Measurements from ENCODE around the gene TUBD1.
A peak's percentile ranks its signal among the peaks of the same experiment; 100 is the strongest.
"Not testable (repeated sequence)": the region's sequence is repeated elsewhere in the genome, so short reads cannot be mapped to it uniquely, and the experiment has no call there.

The TUBD1 gene

DNA sequence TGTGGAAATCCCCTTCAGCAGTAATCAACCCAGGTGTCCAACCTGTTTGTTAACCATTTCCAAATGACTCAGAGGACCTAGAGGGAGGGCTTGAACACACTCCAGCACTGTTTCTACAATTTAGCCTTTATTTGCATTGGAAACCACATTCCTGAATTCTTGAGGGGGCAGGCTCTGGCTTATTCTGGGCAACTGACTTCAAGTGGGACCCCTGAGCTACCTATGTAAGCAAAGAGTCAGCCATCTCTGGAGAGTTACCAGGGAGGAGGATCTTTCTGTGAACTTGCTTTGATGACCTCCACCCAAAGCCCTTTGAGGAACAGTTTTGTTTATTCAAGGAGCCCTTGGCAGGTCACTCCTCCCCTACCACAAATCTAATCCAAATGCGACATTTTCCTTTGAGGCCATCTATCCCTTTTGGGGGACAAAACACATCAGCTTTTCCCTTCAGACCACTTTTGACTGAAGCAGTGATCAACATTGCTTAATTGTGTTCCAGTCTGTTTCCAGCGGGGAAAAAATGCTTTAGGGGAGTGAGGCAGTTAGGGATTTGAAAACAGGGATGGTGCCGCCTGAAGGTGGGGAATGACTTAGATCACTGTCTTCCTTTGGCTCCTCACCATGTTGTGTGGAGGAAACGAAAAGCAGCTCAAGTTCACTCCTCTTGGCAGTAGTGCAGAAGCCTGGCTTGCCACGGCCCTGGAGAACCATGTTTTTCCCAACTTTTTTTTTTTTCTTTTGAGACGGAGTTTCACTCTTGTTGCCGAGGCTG lies 46.2 kb downstream of the TUBD1 start:
- H3K4me1 ChIP-seq (ENCODE audit: control insufficient read depth in 5 of 5, insufficient read depth in 5 of 5, low read length in 5 of 5): peaks cover 11 to 52% (median 50%) of the 10 kb centered on the region in 5 donors
- H3K4me3 ChIP-seq (ENCODE audit: low read depth in 1 of 5, low read length in 5 of 5): peak overlapping the region in 3 of 5 donors; percentile 1 to 36 (median 6)
- no peaks in the 10 kb centered on the region for H3K9me3 ChIP-seq (ENCODE audit: control insufficient read depth in 5 of 5, low read length in 5 of 5)
- H3K27me3 ChIP-seq (ENCODE audit: control insufficient read depth in 5 of 5, insufficient read depth in 4 of 5, low read length in 5 of 5): no peaks in the 10 kb centered on the region
- peak overlapping the region in 4 of 5 donors; percentile 3 to 68 (median 34) for H3K9ac ChIP-seq (ENCODE audit: low read length in 5 of 5)
- H3K36me3 ChIP-seq (ENCODE audit: control insufficient read depth in 5 of 5, insufficient read depth in 5 of 5, low read length in 5 of 5): no peaks in the 10 kb centered on the region
- H3K27ac ChIP-seq (ENCODE audit: low read depth, low read length): peak overlapping the region; percentile 95

GRCh38 chr17:59845595-59846393 lies 46.9 kb downstream of the TUBD1 start:
- Histone ChIP-seq H3K9me3 (ENCODE audit: control insufficient read depth in 5 of 5, low read length in 5 of 5) (no peaks in the 10 kb centered on the region), H3K27me3 (ENCODE audit: control insufficient read depth in 5 of 5, insufficient read depth in 4 of 5, low read length in 5 of 5) (no peaks in the 10 kb centered on the region), H3K36me3 (ENCODE audit: control insufficient read depth in 5 of 5, insufficient read depth in 5 of 5, low read length in 5 of 5) (peaks cover 0 to 4% (median 0%) of the 10 kb centered on the region in 5 donors), H3K9ac (ENCODE audit: low read length in 5 of 5) (peak overlapping the region in 3 of 5 donors; percentile 3 to 68 (median 57)), H3K27ac (ENCODE audit: low read depth, low read length) (peak overlapping the region; percentile 95), H3K4me1 (ENCODE audit: control insufficient read depth in 5 of 5, insufficient read depth in 5 of 5, low read length in 5 of 5) (peaks cover 11 to 51% (median 44%) of the 10 kb centered on the region in 5 donors), H3K4me3 (ENCODE audit: low read depth in 1 of 5, low read length in 5 of 5) (peak overlapping the region in 2 of 5 donors; percentile 13 to 36)

GRCh38 chr17:59844884-59845594 lies 47.7 kb downstream of the TUBD1 start:
- peaks cover 11 to 56% (median 50%) of the 10 kb centered on the region in 5 donors for H3K4me1 ChIP-seq (ENCODE audit: control insufficient read depth in 5 of 5, insufficient read depth in 5 of 5, low read length in 5 of 5)
- no peaks in the 10 kb centered on the region for H3K27me3 ChIP-seq (ENCODE audit: control insufficient read depth in 5 of 5, insufficient read depth in 4 of 5, low read length in 5 of 5)
- peak overlapping the region in 1 of 5 donors; percentile 13 for H3K4me3 ChIP-seq (ENCODE audit: low read depth in 1 of 5, low read length in 5 of 5)
- H3K9me3 ChIP-seq (ENCODE audit: control insufficient read depth in 5 of 5, low read length in 5 of 5): no peaks in the 10 kb centered on the region
- peak overlapping the region in 1 of 5 donors; percentile 9 for H3K9ac ChIP-seq (ENCODE audit: low read length in 5 of 5)
- peaks cover 0 to 12% (median 4%) of the 10 kb centered on the region in 5 donors for H3K36me3 ChIP-seq (ENCODE audit: control insufficient read depth in 5 of 5, insufficient read depth in 5 of 5, low read length in 5 of 5)
- peak overlapping the region; percentile 95 for H3K27ac ChIP-seq (ENCODE audit: low read depth, low read length)

GRCh38 chr17:59842901-59843652 lies 49.7 kb downstream of the TUBD1 start:
- H3K4me1 ChIP-seq (ENCODE audit: control insufficient read depth in 5 of 5, insufficient read depth in 5 of 5, low read length in 5 of 5): peaks cover 11 to 48% (median 42%) of the 10 kb centered on the region in 5 donors
- peak overlapping the region; percentile 6 for H3K27ac ChIP-seq (ENCODE audit: low read depth, low read length)
- no peak overlapping the region for H3K4me3 ChIP-seq (ENCODE audit: low read depth in 1 of 5, low read length in 5 of 5)
- H3K9ac ChIP-seq (ENCODE audit: low read length in 5 of 5): no peak overlapping the region
- no peaks in the 10 kb centered on the region for H3K9me3 ChIP-seq (ENCODE audit: control insufficient read depth in 5 of 5, low read length in 5 of 5)
- H3K36me3 ChIP-seq (ENCODE audit: control insufficient read depth in 5 of 5, insufficient read depth in 5 of 5, low read length in 5 of 5): peaks cover 0 to 19% (median 16%) of the 10 kb centered on the region in 5 donors
- H3K27me3 ChIP-seq (ENCODE audit: control insufficient read depth in 5 of 5, insufficient read depth in 4 of 5, low read length in 5 of 5): no peaks in the 10 kb centered on the region

DNA sequence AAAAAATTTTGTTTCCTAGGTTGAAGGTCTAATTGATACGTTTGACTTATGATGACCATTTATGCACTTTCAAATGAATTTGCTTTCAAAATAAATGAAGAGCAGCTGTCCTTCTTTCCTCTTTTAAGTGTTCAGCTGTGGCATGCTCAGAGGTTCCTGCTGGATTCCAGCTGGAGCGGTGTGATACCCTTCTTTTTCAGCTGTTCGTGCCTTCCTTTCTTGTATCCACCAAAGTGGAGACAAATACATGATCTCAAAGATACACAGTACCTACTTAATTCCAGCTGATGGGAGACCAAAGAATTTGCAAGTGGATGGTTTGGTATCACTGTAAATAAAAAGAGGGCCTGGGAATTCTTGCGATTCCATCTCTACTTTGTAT lies 50.9 kb downstream of the TUBD1 start:
- not testable (repeated sequence) for H3K27me3 ChIP-seq (ENCODE audit: control insufficient read depth in 5 of 5, insufficient read depth in 4 of 5, low read length in 5 of 5); H3K9ac ChIP-seq (ENCODE audit: low read length in 5 of 5); H3K9me3 ChIP-seq (ENCODE audit: control insufficient read depth in 5 of 5, low read length in 5 of 5)
- Histone ChIP-seq H3K4me1 (ENCODE audit: control insufficient read depth in 5 of 5, insufficient read depth in 5 of 5, low read length in 5 of 5) (peaks cover 6 to 43% (median 36%) of the 10 kb centered on the region in 5 donors), H3K36me3 (ENCODE audit: control insufficient read depth in 5 of 5, insufficient read depth in 5 of 5, low read length in 5 of 5) (peaks cover 0 to 19% (median 16%) of the 10 kb centered on the region in 5 donors), H3K27ac (ENCODE audit: low read depth, low read length) (peak overlapping the region; percentile 58), H3K4me3 (ENCODE audit: low read depth in 1 of 5, low read length in 5 of 5) (peak overlapping the region in 1 of 5 donors; percentile 95)

DNA sequence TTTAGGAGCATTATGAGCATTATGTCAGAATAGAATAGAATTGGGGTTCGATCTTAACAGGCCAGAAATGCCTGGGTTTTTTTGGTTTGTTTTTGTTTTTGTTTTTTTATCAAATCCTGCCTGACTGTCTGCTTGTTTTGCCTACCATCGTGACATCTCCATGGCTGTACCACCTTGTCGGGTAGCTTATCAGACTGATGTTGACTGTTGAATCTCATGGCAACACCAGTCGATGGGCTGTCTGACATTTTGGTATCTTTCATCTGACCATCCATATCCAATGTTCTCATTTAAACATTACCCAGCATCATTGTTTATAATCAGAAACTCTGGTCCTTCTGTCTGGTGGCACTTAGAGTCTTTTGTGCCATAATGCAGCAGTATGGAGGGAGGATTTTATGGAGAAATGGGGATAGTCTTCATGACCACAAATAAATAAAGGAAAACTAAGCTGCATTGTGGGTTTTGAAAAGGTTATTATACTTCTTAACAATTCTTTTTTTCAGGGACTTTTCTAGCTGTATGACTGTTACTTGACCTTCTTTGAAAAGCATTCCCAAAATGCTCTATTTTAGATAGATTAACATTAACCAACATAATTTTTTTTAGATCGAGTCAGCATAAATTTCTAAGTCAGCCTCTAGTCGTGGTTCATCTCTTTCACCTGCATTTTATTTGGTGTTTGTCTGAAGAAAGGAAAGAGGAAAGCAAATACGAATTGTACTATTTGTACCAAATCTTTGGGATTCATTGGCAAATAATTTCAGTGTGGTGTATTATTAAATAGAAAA lies 51.5 kb downstream of the TUBD1 start:
- peak overlapping the region; percentile 96 for H3K27ac ChIP-seq (ENCODE audit: low read depth, low read length)
- not testable (repeated sequence) for H3K9me3 ChIP-seq (ENCODE audit: control insufficient read depth in 5 of 5, low read length in 5 of 5); H3K27me3 ChIP-seq (ENCODE audit: control insufficient read depth in 5 of 5, insufficient read depth in 4 of 5, low read length in 5 of 5)
- H3K36me3 ChIP-seq (ENCODE audit: control insufficient read depth in 5 of 5, insufficient read depth in 5 of 5, low read length in 5 of 5): peaks cover 0 to 19% (median 16%) of the 10 kb centered on the region in 5 donors
- peak overlapping the region; percentile 83 to 96 (median 95) for H3K4me3 ChIP-seq (ENCODE audit: low read depth in 1 of 5, low read length in 5 of 5)
- H3K4me1 ChIP-seq (ENCODE audit: control insufficient read depth in 5 of 5, insufficient read depth in 5 of 5, low read length in 5 of 5): peaks cover 3 to 37% (median 34%) of the 10 kb centered on the region in 5 donors
- peak overlapping the region; percentile 63 to 100 (median 99) for H3K9ac ChIP-seq (ENCODE audit: low read length in 5 of 5)

GRCh38 chr17:59840329-59841090 lies 52.2 kb downstream of the TUBD1 start:
- peak overlapping the region; percentile 63 to 100 (median 99) for H3K9ac ChIP-seq (ENCODE audit: low read length in 5 of 5)
- peak overlapping the region; percentile 96 for H3K27ac ChIP-seq (ENCODE audit: low read depth, low read length)
- peaks cover 0 to 19% (median 16%) of the 10 kb centered on the region in 5 donors for H3K36me3 ChIP-seq (ENCODE audit: control insufficient read depth in 5 of 5, insufficient read depth in 5 of 5, low read length in 5 of 5)
- H3K9me3 ChIP-seq (ENCODE audit: control insufficient read depth in 5 of 5, low read length in 5 of 5): no peaks in the 10 kb centered on the region
- H3K27me3 ChIP-seq (ENCODE audit: control insufficient read depth in 5 of 5, insufficient read depth in 4 of 5, low read length in 5 of 5): no peaks in the 10 kb centered on the region
- peak overlapping the region; percentile 83 to 96 (median 95) for H3K4me3 ChIP-seq (ENCODE audit: low read depth in 1 of 5, low read length in 5 of 5)
- peaks cover 2 to 30% (median 26%) of the 10 kb centered on the region in 5 donors for H3K4me1 ChIP-seq (ENCODE audit: control insufficient read depth in 5 of 5, insufficient read depth in 5 of 5, low read length in 5 of 5)

DNA sequence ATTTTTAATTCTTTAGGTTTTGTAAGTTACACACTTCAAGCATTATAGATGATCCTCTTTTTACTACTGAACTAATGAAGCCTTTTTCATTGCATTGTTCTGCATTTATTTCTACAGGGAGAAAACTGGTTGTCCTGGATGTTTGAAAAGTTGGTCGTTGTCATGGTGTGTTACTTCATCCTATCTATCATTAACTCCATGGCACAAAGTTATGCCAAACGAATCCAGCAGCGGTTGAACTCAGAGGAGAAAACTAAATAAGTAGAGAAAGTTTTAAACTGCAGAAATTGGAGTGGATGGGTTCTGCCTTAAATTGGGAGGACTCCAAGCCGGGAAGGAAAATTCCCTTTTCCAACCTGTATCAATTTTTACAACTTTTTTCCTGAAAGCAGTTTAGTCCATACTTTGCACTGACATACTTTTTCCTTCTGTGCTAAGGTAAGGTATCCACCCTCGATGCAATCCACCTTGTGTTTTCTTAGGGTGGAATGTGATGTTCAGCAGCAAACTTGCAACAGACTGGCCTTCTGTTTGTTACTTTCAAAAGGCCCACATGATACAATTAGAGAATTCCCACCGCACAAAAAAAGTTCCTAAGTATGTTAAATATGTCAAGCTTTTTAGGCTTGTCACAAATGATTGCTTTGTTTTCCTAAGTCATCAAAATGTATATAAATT lies 53.0 kb downstream of the TUBD1 start:
- peaks cover 0 to 19% (median 16%) of the 10 kb centered on the region in 5 donors for H3K36me3 ChIP-seq (ENCODE audit: control insufficient read depth in 5 of 5, insufficient read depth in 5 of 5, low read length in 5 of 5)
- peaks cover 2 to 23% (median 19%) of the 10 kb centered on the region in 5 donors for H3K4me1 ChIP-seq (ENCODE audit: control insufficient read depth in 5 of 5, insufficient read depth in 5 of 5, low read length in 5 of 5)
- H3K27me3 ChIP-seq (ENCODE audit: control insufficient read depth in 5 of 5, insufficient read depth in 4 of 5, low read length in 5 of 5): no peaks in the 10 kb centered on the region
- H3K27ac ChIP-seq (ENCODE audit: low read depth, low read length): peak overlapping the region; percentile 96
- no peaks in the 10 kb centered on the region for H3K9me3 ChIP-seq (ENCODE audit: control insufficient read depth in 5 of 5, low read length in 5 of 5)
- H3K9ac ChIP-seq (ENCODE audit: low read length in 5 of 5): peak overlapping the region; percentile 87 to 100 (median 99)
- peak overlapping the region; percentile 83 to 96 (median 95) for H3K4me3 ChIP-seq (ENCODE audit: low read depth in 1 of 5, low read length in 5 of 5)
